Kidney (tissue), 14 donors: Measurements from ENCODE around the gene KCNH5. TPM values are rescaled to one million over a fixed set of nuclear protein-coding genes. Genes with fewer than 3 reads are reported as not detected.

Experiments
- DNase-seq, 5 donors: peaks; one replicate each; pipeline ENCODE4 v3.0.0-alpha.2; 2013 to 2020
- FAIRE-seq: peaks from 2 replicates; lab custom pipeline; 2012; peaks lifted over from hg19 to GRCh38; lab: Jason Lieb, UNC
- H3K27ac ChIP-seq, 2 donors: one replicate each; pipeline ENCODE4 v1.7.0; 2013; ENCODE audit warnings: low read depth in 2 of 2, low read length in 2 of 2, inconsistent platforms in 1 of 2
- H3K27me3 ChIP-seq: one replicate; pipeline ENCODE4 v1.7.1; 2013; ENCODE audit warnings: low read length, inconsistent platforms; ENCODE audit not compliant: control insufficient read depth, insufficient read depth
- H3K36me3 ChIP-seq, 3 donors: one replicate each; pipeline versions ENCODE4 v1.7.0 to v1.7.1; 2013; ENCODE audit warnings: low read length in 3 of 3, control low read depth in 1 of 3, inconsistent platforms in 1 of 3; ENCODE audit not compliant: insufficient read depth in 3 of 3, control insufficient read depth in 2 of 3
- H3K4me1 ChIP-seq, 3 donors: one replicate each; pipeline versions ENCODE4 v1.7.0 to v1.7.1; 2013; ENCODE audit warnings: low read length in 3 of 3, inconsistent platforms in 1 of 3, low read depth in 1 of 3; ENCODE audit not compliant: control insufficient read depth in 2 of 3, insufficient read depth in 2 of 3
- H3K4me3 ChIP-seq, 3 donors: one replicate each; pipeline versions ENCODE4 v1.7.0 to v1.8.1; 2013; ENCODE audit warnings: low read length in 3 of 3, control low read depth in 1 of 3, inconsistent platforms in 1 of 3
- H3K9ac ChIP-seq, 3 donors: one replicate each; pipeline versions ENCODE4 v1.7.0 to v1.7.1; 2013; ENCODE audit warnings: low read length in 3 of 3, control low read depth in 1 of 3, inconsistent platforms in 1 of 3
- H3K9me3 ChIP-seq, 3 donors: one replicate each; pipeline versions ENCODE4 v1.7.0 to v1.7.1; 2013; ENCODE audit warnings: low read length in 3 of 3, control low read depth in 1 of 3, inconsistent platforms in 1 of 3; ENCODE audit not compliant: control insufficient read depth in 2 of 3, insufficient read depth in 1 of 3
- intact Hi-C: fragments of 100-400 bp; cut with DNase I; formaldehyde crosslinking; loops from one replicate; pipeline ENCODE4 v1.11.1; 2022
- polyA plus RNA-seq: library from polyadenylated mRNA; stranded (reverse); fragments of 350-450 nt; fragmentation: Illumina TruSeq; extraction: RNeasy Lipid Tissue Mini Kit (QIAGEN cat#74804); gene quantifications from one replicate; pipeline ENCODE4 v1.2.3, GENCODE V29; 2014; ENCODE audit warnings: low read depth, low replicate concordance; ENCODE audit not compliant: insufficient read depth
- total RNA-seq: library from RNA; stranded (reverse); fragmentation: NEBNext Ultra II Directional; extraction: Animal tissue kit (Norgen Biotek cat#: 25700); gene quantifications from one replicate; pipeline ENCODE4 v1.2.1, GENCODE V29; 2021
- TF ChIP-seq, protein P1 (sequence below): IDR thresholded peaks from 3 replicates; pipeline ENCODE4 v1.5.1; 2012; ENCODE audit warnings: mild to moderate bottlenecking, moderate library complexity, borderline replicate concordance; ENCODE audit not compliant: insufficient read depth; ENCODE audit errors: extremely low read depth
- donor health status: control.
- donor health status: control.
- donor health status: control.
- donor health status: control.
- donor health status: control.
- donor health status: DM: yes; HTN: yes; CAD: no.
- donor health status: Normal renal cell carcinoma (clear cell type).

The KCNH5 gene
- total and polyA plus RNA-seq, 2 donors from 2014 or later, result not detected

- H3K9ac ChIP-seq, result no peak overlapping the region
- DNase-seq, result peak; percentile 68 to 77 (median 74)
- intact Hi-C loops, result no loop called here
- no peak overlapping the region for H3K27ac ChIP-seq
- TF ChIP-seq, protein P1, sequence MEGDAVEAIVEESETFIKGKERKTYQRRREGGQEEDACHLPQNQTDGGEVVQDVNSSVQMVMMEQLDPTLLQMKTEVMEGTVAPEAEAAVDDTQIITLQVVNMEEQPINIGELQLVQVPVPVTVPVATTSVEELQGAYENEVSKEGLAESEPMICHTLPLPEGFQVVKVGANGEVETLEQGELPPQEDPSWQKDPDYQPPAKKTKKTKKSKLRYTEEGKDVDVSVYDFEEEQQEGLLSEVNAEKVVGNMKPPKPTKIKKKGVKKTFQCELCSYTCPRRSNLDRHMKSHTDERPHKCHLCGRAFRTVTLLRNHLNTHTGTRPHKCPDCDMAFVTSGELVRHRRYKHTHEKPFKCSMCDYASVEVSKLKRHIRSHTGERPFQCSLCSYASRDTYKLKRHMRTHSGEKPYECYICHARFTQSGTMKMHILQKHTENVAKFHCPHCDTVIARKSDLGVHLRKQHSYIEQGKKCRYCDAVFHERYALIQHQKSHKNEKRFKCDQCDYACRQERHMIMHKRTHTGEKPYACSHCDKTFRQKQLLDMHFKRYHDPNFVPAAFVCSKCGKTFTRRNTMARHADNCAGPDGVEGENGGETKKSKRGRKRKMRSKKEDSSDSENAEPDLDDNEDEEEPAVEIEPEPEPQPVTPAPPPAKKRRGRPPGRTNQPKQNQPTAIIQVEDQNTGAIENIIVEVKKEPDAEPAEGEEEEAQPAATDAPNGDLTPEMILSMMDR, result no peak
- H3K4me3 ChIP-seq, result no peak overlapping the region
- no peak for FAIRE-seq
- no peaks in the 10 kb centered on the region for H3K36me3 ChIP-seq
- H3K4me1 ChIP-seq, result no peaks in the 10 kb centered on the region
- no peaks in the 10 kb centered on the region for H3K9me3 ChIP-seq
- H3K27me3 ChIP-seq, result peaks cover 20% of the 10 kb centered on the region
Measured at GRCh38 chr14:63045612-63046320, 508 bp upstream of the KCNH5 start.

DNA sequence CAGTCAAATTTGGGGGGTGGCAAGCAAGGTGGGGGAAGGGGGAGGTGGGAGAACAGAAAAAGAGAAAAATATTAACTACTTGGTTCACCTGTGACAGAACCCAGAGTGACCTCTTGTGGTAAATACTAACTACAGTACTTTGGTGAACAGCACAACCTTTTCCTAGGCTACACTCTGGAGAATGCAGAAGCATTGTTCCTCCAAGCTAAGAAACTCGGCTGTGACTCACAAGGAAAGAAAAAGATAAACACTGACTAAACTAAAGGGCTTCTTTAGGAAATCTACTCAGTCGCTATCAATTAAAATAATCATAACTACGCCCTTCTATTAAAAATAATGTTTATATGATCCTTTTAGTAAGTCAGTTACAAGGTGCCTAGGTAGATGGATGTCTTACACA lies 5.4 kb downstream of the KCNH5 start:
- Histone ChIP-seq H3K36me3 (no peaks in the 10 kb centered on the region), H3K27ac (no peak overlapping the region), H3K9me3 (no peaks in the 10 kb centered on the region), H3K4me1 (no peaks in the 10 kb centered on the region), H3K27me3 (peaks cover 12% of the 10 kb centered on the region), H3K4me3 (no peak overlapping the region), H3K9ac (no peak overlapping the region)
- TF ChIP-seq, protein P1, result peak; percentile 14
- intact Hi-C loops, result no loop called here
- peak in 2 of 5 donors; percentile 60 to 63 for DNase-seq
- no peak for FAIRE-seq

DNA sequence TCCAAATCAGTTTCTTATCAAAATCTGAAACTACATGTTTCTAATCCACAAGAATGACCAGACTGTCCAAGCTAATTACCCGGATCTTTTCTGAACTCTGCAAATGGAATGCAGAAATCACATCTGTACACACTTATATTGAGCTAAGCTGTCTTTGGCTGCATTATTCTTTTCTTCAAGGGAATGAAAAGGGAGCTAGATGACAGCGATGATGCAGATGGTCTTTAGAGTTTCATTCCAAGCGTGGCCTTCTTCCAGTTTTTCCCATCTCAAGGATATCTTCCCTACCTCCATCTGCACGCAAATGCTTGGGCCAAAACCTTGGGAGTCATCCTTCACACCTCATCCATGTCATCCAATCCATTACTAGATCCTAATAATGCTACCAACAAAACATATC lies 12.6 kb downstream of the KCNH5 start:
- Histone ChIP-seq H3K27ac (no peak overlapping the region), H3K4me1 (no peaks in the 10 kb centered on the region), H3K9ac (no peak overlapping the region), H3K27me3 (no peaks in the 10 kb centered on the region), H3K36me3 (no peaks in the 10 kb centered on the region), H3K9me3 (no peaks in the 10 kb centered on the region), H3K4me3 (no peak overlapping the region)
- no peak for DNase-seq
- no peak for FAIRE-seq
- intact Hi-C loops, result no loop called here
- TF ChIP-seq, protein P1, result no peak

GRCh38 chr14:63032076-63032475 lies 13.2 kb downstream of the KCNH5 start:
- DNase-seq, result peak in 1 of 5 donors; percentile 9
- no peaks in the 10 kb centered on the region for H3K27me3 ChIP-seq
- TF ChIP-seq, protein P1, result no peak
- no peaks in the 10 kb centered on the region for H3K9me3 ChIP-seq
- intact Hi-C loops, result no loop called here
- H3K9ac ChIP-seq, result no peak overlapping the region
- no peaks in the 10 kb centered on the region for H3K36me3 ChIP-seq
- FAIRE-seq, result no peak
- no peak overlapping the region for H3K27ac ChIP-seq
- H3K4me1 ChIP-seq, result no peaks in the 10 kb centered on the region
- no peak overlapping the region for H3K4me3 ChIP-seq
